Measurements from ENCODE around the gene MEGF11. TPM values are rescaled to one million over a fixed set of nuclear protein-coding genes. Genes with fewer than 3 reads are reported as not detected.

MEGF11 gene
- total RNA-seq, 1 donor from 2014 or later: not detected

DNA sequence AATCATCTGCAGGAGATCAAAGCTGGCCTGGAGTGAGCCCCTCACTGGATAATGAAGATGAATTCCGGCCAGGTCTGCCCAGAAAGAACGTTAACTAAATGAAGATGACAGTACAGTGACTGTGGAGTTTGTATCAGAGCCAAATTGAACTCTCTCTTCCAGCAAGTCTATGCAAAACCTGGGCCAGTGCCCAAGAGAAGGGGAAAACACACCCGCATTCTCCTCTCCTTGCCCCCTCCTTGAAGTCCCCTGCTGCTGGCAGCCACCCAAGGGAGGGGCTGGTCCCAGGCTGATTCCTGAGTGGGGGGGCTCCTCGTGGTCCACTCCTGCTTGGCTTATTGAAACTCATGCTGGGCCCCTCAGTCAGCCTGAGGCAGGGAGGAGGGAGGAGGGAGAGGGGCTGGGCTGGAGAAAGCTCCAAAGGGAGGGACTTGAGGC, 228.5 kb downstream of the MEGF11 start:
- H3K27me3 Mint-ChIP-seq: peaks cover 36% of the 10 kb centered on the region
- no peak for ATAC-seq (ENCODE audit: low read depth)
- intact Hi-C loops (cut with micrococcal nuclease): no loop called here

DNA sequence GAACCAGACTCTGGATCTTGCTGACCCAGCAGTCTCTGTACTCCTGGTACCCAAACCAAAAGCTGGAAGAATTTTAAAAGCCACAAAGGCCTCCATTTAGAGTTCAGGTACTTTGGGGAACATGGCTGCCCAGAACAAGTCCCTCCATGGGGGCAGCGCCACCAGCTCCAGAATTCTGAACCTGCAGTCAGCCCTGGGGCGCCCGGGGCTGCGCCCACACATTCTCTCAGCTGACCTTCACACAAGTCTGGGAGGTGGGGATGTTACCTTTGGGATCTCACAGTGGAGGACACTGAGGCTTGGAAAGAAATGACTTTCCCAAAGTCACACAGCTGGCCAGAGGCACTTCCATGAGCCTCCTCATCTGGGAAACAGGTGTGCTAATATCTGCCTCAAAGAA, 229.4 kb downstream of the MEGF11 start:
- no peak for DNase-seq
- H3K4me1 Mint-ChIP-seq: no peaks in the 10 kb centered on the region
- no peak for ATAC-seq (ENCODE audit: low read depth)
- H3K4me3 Mint-ChIP-seq: no peak overlapping the region
- H3K9me3 Mint-ChIP-seq: no peaks in the 10 kb centered on the region
- no peaks in the 10 kb centered on the region for H3K36me3 Mint-ChIP-seq (ENCODE audit: low read depth)
- no peak overlapping the region for H3K27ac Mint-ChIP-seq
- TF ChIP-seq, protein P1, sequence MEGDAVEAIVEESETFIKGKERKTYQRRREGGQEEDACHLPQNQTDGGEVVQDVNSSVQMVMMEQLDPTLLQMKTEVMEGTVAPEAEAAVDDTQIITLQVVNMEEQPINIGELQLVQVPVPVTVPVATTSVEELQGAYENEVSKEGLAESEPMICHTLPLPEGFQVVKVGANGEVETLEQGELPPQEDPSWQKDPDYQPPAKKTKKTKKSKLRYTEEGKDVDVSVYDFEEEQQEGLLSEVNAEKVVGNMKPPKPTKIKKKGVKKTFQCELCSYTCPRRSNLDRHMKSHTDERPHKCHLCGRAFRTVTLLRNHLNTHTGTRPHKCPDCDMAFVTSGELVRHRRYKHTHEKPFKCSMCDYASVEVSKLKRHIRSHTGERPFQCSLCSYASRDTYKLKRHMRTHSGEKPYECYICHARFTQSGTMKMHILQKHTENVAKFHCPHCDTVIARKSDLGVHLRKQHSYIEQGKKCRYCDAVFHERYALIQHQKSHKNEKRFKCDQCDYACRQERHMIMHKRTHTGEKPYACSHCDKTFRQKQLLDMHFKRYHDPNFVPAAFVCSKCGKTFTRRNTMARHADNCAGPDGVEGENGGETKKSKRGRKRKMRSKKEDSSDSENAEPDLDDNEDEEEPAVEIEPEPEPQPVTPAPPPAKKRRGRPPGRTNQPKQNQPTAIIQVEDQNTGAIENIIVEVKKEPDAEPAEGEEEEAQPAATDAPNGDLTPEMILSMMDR (IDR thresholded peaks at IDR 0.05): no peak
- peaks cover 33% of the 10 kb centered on the region for H3K27me3 Mint-ChIP-seq
- intact Hi-C loops (cut with micrococcal nuclease): no loop called here
- CTCF ChIA-PET: no interaction called here
- POLR2A ChIA-PET: no interaction called here

More for the DNA sequence above, 228.5 kb downstream of the MEGF11 start:
- Mint-ChIP-seq H3K4me1 (no peaks in the 10 kb centered on the region), H3K9me3 (no peaks in the 10 kb centered on the region), H3K27ac (no peak overlapping the region), H3K4me3 (no peak overlapping the region), H3K36me3 (ENCODE audit: low read depth) (no peaks in the 10 kb centered on the region)
- DNase-seq: no peak
- CTCF ChIA-PET: no interaction called here
- TF ChIP-seq, protein P1 (IDR thresholded peaks at IDR 0.05): no peak
- POLR2A ChIA-PET: no interaction called here

DNA sequence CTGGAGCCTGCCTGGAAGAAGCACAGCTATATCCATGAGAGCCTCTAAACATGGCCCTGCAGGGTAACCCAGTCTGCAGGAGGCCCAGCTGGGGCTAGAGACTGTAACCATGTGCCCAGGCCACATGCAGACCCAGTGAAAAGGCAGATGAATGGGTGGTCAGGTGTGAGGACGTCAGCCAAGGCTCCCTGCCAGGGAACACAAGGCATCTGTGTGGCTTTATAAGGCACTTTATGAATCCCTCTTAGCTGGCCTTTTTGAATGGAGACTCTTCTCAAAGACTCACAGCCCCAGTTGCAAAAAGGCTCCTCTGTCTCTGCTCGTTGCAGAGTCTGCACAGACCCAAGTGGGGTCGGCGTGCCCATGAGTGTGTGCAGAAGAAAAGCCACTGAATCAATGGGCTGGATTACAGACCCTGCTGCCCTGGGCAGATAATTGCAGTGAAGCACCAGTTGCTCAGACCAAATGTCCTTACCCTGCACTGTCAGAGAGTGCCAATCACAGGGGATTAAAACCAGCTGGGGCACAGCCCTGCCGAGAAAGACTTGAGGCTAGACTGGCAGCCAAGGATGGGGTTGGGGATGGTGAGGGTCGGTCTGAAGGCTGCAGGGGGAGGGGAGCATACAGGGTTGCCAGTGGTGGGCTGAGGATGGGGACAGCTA, 230.1 kb downstream of the MEGF11 start:
- TF ChIP-seq, protein P1 (IDR thresholded peaks at IDR 0.05): no peak
- ATAC-seq (ENCODE audit: low read depth) (no peak), DNase-seq (no peak)
- Mint-ChIP-seq H3K4me1 (no peaks in the 10 kb centered on the region), H3K27ac (no peak overlapping the region), H3K9me3 (no peaks in the 10 kb centered on the region), H3K4me3 (no peak overlapping the region), H3K27me3 (peaks cover 36% of the 10 kb centered on the region), H3K36me3 (ENCODE audit: low read depth) (no peaks in the 10 kb centered on the region)
- ChIA-PET CTCF (no interaction called here), POLR2A (no interaction called here)
- intact Hi-C loops (cut with micrococcal nuclease): no loop called here

DNA sequence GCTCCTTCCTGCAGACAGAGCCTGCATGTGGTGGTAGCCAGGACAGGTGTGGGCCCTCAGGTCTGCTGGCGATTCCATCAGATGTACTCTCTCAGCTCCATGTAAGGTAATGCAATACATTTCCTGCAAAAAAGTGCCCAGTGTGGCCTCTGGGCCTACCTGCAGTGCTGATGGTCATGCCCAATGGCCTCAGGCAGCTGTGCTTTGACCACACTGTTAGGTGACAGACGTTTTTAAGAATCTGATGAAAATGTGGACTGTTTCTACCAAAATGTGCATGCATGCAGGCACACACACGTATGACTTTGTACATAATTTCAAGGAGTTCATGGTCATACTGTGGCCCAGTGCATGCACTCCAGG, 231.4 kb downstream of the MEGF11 start:
- ChIA-PET CTCF (no interaction called here), POLR2A (no interaction called here)
- Mint-ChIP-seq H3K36me3 (ENCODE audit: low read depth) (no peaks in the 10 kb centered on the region), H3K27me3 (peaks cover 36% of the 10 kb centered on the region), H3K9me3 (no peaks in the 10 kb centered on the region), H3K4me1 (no peaks in the 10 kb centered on the region), H3K27ac (no peak overlapping the region), H3K4me3 (no peak overlapping the region)
- TF ChIP-seq, protein P1 (IDR thresholded peaks at IDR 0.05): no peak
- DNase-seq: no peak
- ATAC-seq (ENCODE audit: low read depth): no peak
- intact Hi-C loops (cut with micrococcal nuclease): no loop called here

DNA sequence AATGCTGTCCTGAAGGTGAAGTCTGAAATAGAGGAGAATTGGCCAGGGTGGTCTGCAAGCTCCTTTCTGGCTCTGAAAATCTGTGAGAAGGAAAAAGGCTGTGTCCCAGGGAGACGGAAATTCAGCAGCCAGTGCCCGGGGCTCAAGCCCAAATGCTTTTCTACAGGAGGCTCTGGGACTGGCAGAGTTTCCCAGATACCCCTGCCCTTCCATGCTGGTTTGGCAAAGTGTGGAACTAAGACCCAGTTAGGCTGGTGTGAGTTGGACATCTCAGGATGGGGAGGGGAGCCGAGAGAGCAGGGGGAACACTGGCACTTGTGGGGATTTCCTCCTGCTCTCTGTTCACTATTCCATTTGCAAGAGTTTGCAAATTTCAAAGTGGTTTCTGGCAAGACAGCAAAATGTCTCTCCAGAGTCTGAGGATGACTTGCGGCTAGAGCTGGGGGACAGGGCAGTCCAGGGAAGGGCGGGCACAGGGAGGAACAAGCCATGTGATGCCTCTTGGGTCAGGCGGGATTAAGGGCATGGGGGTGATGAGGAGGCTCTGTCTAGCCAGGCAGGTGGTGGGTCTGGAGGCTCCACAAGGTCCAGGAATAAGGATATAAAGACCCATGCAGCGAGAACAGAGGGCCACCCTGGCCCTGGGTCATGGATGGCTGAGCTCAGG, 231.9 kb downstream of the MEGF11 start:
- Mint-ChIP-seq H3K4me1 (no peaks in the 10 kb centered on the region), H3K27me3 (peaks cover 32% of the 10 kb centered on the region), H3K36me3 (ENCODE audit: low read depth) (no peaks in the 10 kb centered on the region), H3K4me3 (no peak overlapping the region), H3K9me3 (no peaks in the 10 kb centered on the region), H3K27ac (no peak overlapping the region)
- ATAC-seq (ENCODE audit: low read depth): no peak
- CTCF ChIA-PET: no interaction called here
- intact Hi-C loops (cut with micrococcal nuclease): no loop called here
- TF ChIP-seq, protein P1 (IDR thresholded peaks at IDR 0.05): no peak
- DNase-seq: no peak
- POLR2A ChIA-PET: no interaction called here
